Activated T-helper 17 cell treated with anti-CD3 and anti-CD28 coated beads, Interleukin-2, amount 50 U/mL, for 72 hours (primary cell): ENCODE results near the gene PCSK5. TPM values are rescaled to one million over a fixed set of nuclear protein-coding genes. Genes with fewer than 3 reads are reported as not detected.

Experiments
- ATAC-seq: fragments of 150-1000 bp; cut with Tn5 transposase; replicated peaks from 2 replicates; pipeline ENCODE4 v1.10.0; 2021; ENCODE audit warnings: mild to moderate bottlenecking, moderate library complexity
- H3K27ac Mint-ChIP-seq: one replicate; pipeline ENCODE4 v1.8.0; 2022; ENCODE audit warnings: mixed read lengths
- H3K27me3 Mint-ChIP-seq: one replicate; pipeline ENCODE4 v1.8.0; 2022; ENCODE audit warnings: mixed read lengths
- H3K36me3 Mint-ChIP-seq: one replicate; pipeline ENCODE4 v1.8.0; 2022; ENCODE audit warnings: low read depth, mild to moderate bottlenecking, mixed read lengths
- H3K4me1 Mint-ChIP-seq: one replicate; pipeline ENCODE4 v1.8.0; 2022; ENCODE audit warnings: mixed read lengths
- H3K4me3 Mint-ChIP-seq: one replicate; pipeline ENCODE4 v1.8.0; 2022; ENCODE audit warnings: mild to moderate bottlenecking, mixed read lengths
- H3K9me3 Mint-ChIP-seq: one replicate; pipeline ENCODE4 v1.8.0; 2022; ENCODE audit warnings: mixed read lengths
- total RNA-seq, 2 donors: library from RNA; stranded (reverse); gene quantifications; one replicate each; pipeline ENCODE4 v1.2.3, GENCODE V29; 2022

The PCSK5 gene
- total RNA-seq, 2 donors from 2014 or later, result 1.6 to 3.8 TPM

DNA sequence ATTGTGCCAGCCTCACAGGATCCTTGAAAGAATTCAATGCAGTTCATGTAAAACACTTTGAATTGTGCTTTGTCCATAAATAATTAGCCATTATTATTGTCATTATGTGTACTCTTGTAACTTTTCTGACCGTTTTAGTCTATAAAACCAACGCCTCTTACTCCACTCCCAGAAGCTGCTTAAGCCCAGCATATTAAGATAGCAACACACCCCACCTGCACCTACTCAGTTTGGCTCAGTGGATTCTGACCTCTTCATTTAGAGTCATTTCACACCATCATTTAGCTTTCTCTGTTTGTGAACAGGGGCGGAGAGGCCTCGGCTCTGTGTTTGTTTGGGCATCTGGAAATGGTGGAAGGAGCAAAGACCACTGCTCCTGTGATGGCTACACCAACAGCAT is 205.1 kb downstream of the PCSK5 start:
- Mint-ChIP-seq H3K36me3 (peaks cover 19% of the 10 kb centered on the region), H3K27ac (no peak overlapping the region), H3K27me3 (no peaks in the 10 kb centered on the region), H3K4me3 (no peak overlapping the region), H3K4me1 (no peaks in the 10 kb centered on the region), H3K9me3 (no peaks in the 10 kb centered on the region)
- no peak for ATAC-seq

DNA sequence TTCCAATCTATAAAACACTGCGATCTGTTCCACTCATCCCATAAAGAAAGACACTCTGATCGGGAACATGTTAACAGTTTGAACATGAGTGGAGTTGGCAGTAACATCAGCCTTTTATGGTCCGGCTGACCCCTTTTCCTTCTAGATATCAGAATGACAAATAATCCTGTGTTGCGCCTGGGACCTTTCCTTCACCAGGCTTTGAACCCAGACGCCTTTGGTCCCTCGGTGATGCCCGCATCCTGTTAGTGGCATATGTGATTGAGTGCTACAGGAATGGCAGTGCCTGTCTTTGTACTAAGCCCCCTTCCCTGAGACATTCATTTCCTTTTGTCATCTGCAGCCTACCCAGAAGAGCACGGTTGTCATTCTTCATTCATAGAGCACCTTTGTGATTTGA is 209.0 kb downstream of the PCSK5 start:
- no peaks in the 10 kb centered on the region for H3K27me3 Mint-ChIP-seq
- H3K4me1 Mint-ChIP-seq, result no peaks in the 10 kb centered on the region
- H3K4me3 Mint-ChIP-seq, result no peak overlapping the region
- H3K27ac Mint-ChIP-seq, result no peak overlapping the region
- H3K36me3 Mint-ChIP-seq, result peaks cover 36% of the 10 kb centered on the region
- ATAC-seq, result no peak
- H3K9me3 Mint-ChIP-seq, result no peaks in the 10 kb centered on the region

DNA sequence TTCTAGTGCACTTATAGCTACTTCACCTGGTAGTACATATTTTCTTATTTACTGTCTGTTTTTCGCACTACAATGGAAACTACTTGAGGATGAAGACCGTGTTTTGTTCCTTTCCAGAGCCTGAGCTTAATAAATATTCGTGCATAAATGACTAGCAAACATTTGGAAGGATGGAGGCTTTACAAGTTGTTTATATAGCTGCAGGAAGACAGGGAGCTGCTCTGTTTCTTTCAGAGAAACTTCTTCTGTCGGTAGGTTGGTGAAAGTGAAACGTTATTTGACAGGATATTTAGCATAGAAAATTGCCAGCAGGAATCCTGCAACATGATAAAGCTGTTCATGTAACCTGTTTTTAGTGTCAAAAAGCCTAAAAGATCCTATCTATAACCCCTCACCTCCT is 210.6 kb downstream of the PCSK5 start:
- no peak for ATAC-seq
- no peaks in the 10 kb centered on the region for H3K4me1 Mint-ChIP-seq
- H3K27ac Mint-ChIP-seq, result peak overlapping the region; percentile 2
- H3K36me3 Mint-ChIP-seq, result peaks cover 30% of the 10 kb centered on the region
- no peak overlapping the region for H3K4me3 Mint-ChIP-seq
- H3K27me3 Mint-ChIP-seq, result no peaks in the 10 kb centered on the region
- H3K9me3 Mint-ChIP-seq, result no peaks in the 10 kb centered on the region

DNA sequence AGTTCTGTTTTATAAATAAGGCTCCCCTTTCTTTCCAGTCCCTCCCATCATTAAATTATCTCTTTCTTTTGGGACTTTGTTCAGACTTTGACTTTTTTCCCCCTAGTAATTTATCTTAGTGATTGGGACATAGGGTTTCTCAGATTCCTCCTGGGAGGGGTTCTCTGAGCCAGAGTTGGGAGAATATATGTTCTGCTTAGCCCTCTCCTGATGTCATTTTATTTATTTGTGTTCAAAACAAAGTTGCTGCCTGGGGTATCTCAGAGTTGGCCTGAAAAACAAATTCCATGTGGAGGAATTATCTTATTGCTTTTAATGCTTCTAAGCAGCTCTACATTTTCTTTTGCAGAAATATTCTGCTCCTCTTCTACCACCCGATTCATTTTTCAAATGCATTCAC is 211.0 kb downstream of the PCSK5 start:
- H3K9me3 Mint-ChIP-seq, result no peaks in the 10 kb centered on the region
- H3K4me3 Mint-ChIP-seq, result no peak overlapping the region
- H3K4me1 Mint-ChIP-seq, result no peaks in the 10 kb centered on the region
- H3K36me3 Mint-ChIP-seq, result peaks cover 29% of the 10 kb centered on the region
- H3K27me3 Mint-ChIP-seq, result no peaks in the 10 kb centered on the region
- ATAC-seq, result no peak
- no peak overlapping the region for H3K27ac Mint-ChIP-seq

DNA sequence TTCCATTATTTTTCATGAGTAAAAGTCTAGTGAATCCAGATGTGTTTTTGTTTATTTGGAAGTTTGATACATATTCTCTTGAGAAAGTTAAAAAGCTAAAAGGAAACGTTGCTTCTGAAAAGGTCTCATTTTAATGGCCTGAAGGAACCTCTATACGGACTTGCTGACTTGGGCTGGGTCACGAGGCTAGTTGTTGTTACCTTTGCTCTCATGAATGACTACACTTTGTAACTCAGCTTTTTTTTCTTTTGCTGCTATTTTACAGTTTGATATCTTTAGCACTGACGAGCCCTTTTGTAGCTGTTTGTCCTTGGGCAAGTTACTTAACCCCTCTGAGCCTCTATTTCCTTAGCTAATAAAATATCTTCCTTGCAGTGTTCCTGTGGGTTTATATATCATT is 211.5 kb downstream of the PCSK5 start:
- Mint-ChIP-seq H3K36me3 (peaks cover 29% of the 10 kb centered on the region), H3K4me3 (no peak overlapping the region)

DNA sequence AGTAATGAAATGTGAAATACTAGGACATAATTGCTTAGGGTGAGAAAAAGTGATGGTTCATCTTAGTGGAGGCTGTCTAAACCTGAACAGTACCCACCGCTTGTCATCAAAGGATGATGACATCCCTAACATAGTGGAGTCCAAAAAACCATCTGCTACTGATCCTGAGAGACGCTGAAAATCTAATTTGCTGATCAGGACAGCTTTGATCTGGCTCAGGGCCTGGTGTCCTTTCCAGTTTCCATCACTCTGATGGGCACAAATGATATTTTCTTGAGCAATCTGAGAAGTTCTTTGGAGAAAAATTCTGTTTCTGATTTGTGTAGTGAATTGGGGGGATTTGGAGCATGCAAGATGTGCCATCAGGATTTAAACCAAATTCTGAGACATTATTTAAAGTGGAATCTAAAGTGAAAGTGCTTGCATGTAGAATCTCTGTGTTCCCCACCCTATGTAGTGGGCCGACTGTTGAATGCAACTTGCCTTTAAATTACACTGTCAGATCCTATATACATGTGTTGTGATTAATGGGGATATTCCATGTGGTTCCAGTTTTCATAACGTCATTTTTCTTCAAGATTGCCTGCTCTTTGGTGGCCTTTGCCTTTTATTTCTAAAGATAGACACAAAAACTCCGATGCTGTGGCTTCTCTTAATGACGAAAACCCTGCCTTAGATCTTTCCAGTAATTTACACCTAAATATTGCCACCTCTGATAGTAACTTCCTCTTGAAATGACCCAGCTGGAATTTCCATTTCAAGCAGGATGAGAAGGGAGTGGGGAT is 213.2 kb downstream of the PCSK5 start:
- no peak for ATAC-seq
- Mint-ChIP-seq H3K4me1 (no peaks in the 10 kb centered on the region), H3K36me3 (peaks cover 30% of the 10 kb centered on the region), H3K27me3 (no peaks in the 10 kb centered on the region), H3K9me3 (no peaks in the 10 kb centered on the region), H3K4me3 (no peak overlapping the region), H3K27ac (no peak overlapping the region)

More for the DNA sequence above, 211.5 kb downstream of the PCSK5 start:
- Mint-ChIP-seq H3K27ac (no peak overlapping the region), H3K4me1 (no peaks in the 10 kb centered on the region), H3K9me3 (no peaks in the 10 kb centered on the region), H3K27me3 (no peaks in the 10 kb centered on the region)
- no peak for ATAC-seq

DNA sequence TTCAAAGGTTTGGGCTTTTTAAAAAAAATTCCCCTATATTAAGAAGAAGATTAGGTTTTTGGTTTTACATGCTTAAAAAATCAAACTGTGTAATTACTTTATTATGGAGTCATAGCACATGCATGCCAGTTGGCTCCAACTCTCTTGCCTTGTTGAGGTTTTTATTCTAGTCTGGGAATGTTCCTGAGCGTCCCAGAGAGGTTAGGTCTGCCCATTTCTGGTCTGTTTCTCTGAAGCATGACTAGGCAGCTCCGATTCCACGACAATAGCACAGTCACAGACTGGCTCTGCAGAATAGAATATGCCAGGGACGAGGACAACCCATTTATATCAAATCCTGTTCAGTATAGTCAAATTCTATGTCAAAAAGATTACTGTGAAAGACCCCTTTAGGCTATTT is 217.0 kb downstream of the PCSK5 start:
- no peak overlapping the region for H3K4me3 Mint-ChIP-seq
- no peak overlapping the region for H3K27ac Mint-ChIP-seq
- peaks cover 22% of the 10 kb centered on the region for H3K36me3 Mint-ChIP-seq
- ATAC-seq, result no peak
- H3K27me3 Mint-ChIP-seq, result no peaks in the 10 kb centered on the region
- H3K4me1 Mint-ChIP-seq, result no peaks in the 10 kb centered on the region
- no peaks in the 10 kb centered on the region for H3K9me3 Mint-ChIP-seq

DNA sequence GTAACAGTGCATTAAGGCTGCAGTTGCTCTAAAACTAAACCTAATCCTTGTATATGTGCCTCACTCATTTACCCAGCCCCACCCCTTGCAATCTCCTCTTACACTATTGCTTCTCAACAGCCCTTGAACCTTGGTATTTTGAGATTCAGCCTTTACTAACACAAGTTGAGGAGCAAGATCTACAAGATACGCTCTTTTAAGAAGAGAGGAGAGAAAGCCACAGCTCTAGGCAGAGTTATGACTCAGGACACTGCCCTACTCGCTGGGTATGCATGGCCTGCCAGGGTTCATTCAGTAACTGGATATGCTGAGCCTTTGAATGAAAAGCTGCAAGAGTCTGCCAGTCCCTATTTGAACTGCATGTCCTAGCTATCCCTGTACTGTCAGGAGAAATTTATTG is 219.5 kb downstream of the PCSK5 start:
- no peak for ATAC-seq
- H3K4me1 Mint-ChIP-seq, result no peaks in the 10 kb centered on the region
- H3K4me3 Mint-ChIP-seq, result no peak overlapping the region
- no peaks in the 10 kb centered on the region for H3K9me3 Mint-ChIP-seq
- H3K27ac Mint-ChIP-seq, result no peak overlapping the region
- peaks cover 13% of the 10 kb centered on the region for H3K36me3 Mint-ChIP-seq
- no peaks in the 10 kb centered on the region for H3K27me3 Mint-ChIP-seq

DNA sequence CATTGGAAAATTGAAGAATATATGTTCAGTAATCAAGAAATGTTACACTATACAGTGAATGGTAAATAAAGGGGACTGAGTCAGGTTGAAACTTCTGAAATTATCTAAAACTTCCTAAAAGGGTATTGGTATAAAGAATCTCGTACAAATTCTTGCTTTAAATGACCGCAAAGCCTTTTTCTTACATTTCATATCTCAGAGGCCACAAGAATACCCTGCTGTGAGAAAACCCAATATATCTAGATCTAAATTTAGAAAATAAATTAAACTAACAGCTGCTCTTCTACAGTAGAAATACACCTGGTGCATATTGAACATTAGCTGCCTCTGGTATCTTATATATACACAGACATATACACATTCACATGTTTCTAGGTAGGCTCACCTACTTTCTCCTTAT is 221.7 kb downstream of the PCSK5 start:
- H3K4me1 Mint-ChIP-seq, result peaks cover 5% of the 10 kb centered on the region
- no peak for ATAC-seq
- H3K4me3 Mint-ChIP-seq, result no peak overlapping the region
- no peaks in the 10 kb centered on the region for H3K27me3 Mint-ChIP-seq
- H3K36me3 Mint-ChIP-seq, result peaks cover 13% of the 10 kb centered on the region
- no peak overlapping the region for H3K27ac Mint-ChIP-seq
- no peaks in the 10 kb centered on the region for H3K9me3 Mint-ChIP-seq

DNA sequence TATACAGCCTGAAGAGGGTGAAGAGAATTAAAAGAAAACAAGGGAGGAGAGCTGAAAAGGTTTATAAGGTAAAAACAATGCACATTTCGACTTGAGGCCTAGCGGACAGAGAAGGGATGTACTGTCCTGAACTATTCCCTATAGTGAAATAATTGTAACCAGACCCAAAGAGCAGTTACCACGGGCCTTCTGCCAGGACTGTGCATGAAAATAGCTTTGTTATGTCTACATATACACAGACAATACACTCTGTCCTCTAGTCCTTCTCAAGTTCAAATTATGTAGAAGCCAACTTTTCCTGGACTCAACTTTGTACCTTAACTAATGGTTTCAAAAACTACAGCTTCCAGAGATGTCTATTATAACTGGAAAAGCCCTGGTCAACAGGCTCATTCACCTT is 223.7 kb downstream of the PCSK5 start:
- peaks cover 5% of the 10 kb centered on the region for H3K4me1 Mint-ChIP-seq
- no peaks in the 10 kb centered on the region for H3K9me3 Mint-ChIP-seq
- no peak overlapping the region for H3K4me3 Mint-ChIP-seq
- H3K27me3 Mint-ChIP-seq, result no peaks in the 10 kb centered on the region
- H3K36me3 Mint-ChIP-seq, result no peaks in the 10 kb centered on the region
- H3K27ac Mint-ChIP-seq, result no peak overlapping the region
- ATAC-seq, result no peak

DNA sequence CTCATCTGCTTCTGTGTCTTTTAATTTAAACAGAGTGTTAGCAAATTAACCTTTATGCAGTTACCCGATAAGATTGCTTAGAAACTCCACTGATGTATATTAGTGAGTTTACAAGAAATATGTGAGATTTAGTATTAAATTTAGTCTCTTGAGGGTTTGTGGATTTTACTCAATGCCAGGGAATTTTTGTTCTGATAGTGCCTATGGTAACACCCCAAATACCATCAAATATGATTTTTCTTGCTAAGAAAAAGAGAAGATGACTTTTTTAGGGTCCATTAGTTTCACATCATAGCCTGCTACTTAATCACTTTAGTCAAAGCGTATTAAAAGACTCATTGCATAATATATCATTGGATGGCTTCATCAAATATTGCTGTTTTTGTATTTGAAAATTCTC is 224.9 kb downstream of the PCSK5 start:
- Mint-ChIP-seq H3K27me3 (no peaks in the 10 kb centered on the region), H3K36me3 (no peaks in the 10 kb centered on the region), H3K27ac (no peak overlapping the region), H3K9me3 (no peaks in the 10 kb centered on the region), H3K4me3 (no peak overlapping the region), H3K4me1 (peaks cover 5% of the 10 kb centered on the region)
- no peak for ATAC-seq

DNA sequence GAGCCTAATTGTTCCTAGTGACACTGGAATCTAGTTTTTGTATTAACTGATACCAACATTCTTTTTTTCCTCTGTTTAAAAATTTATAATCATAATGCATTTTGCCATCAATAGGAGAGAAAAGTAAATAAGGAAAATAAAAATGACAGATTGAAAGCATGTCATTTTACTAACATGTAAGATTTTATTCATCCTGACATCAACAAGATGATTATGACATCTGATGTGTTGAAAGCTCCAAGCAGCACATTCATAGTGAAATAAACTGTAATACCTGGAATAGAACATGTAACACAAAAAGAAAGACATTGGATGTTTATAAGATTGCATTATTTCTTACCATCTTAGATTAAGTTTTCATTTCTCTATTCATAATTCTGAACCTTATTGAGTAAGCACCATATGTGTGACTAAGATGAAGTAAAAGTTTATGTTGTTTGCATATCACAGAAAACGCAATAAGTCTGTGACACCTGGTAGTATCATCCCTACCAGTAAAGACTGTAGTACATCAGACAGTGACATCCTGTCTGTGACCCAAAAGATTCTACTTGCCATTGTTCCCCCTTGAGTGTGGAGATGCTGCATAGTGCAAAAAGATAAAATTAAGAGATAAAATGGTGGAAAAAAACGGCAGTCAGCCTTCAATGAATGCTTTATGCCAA is 225.6 kb downstream of the PCSK5 start:
- Mint-ChIP-seq H3K27me3 (no peaks in the 10 kb centered on the region), H3K4me3 (no peak overlapping the region), H3K36me3 (no peaks in the 10 kb centered on the region), H3K27ac (peak overlapping the region; percentile 31), H3K9me3 (no peaks in the 10 kb centered on the region), H3K4me1 (peaks cover 5% of the 10 kb centered on the region)
- peak; percentile 88 for ATAC-seq

DNA sequence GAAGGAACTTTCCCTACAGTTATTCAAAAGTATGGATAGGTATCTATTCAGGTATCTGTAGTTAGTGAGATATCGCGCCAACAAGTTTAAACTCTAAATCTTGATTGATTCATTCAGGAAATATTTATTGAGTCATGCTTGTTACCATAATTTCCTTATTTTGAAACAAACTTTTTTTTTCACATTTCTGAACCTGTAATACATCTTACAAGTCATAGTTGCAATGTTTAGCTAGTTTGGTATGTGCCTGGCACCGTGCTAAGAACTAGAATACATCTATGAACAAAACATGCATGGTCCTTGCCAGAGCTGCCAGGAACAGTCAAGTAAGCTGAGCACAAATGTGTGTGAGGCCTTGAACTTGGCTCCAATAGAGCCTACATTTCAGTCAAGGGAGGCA is 226.4 kb downstream of the PCSK5 start:
- no peaks in the 10 kb centered on the region for H3K27me3 Mint-ChIP-seq
- H3K4me3 Mint-ChIP-seq, result no peak overlapping the region
- H3K4me1 Mint-ChIP-seq, result peaks cover 5% of the 10 kb centered on the region
- no peak overlapping the region for H3K27ac Mint-ChIP-seq
- H3K9me3 Mint-ChIP-seq, result no peaks in the 10 kb centered on the region
- ATAC-seq, result peak; percentile 66
- H3K36me3 Mint-ChIP-seq, result no peaks in the 10 kb centered on the region

DNA sequence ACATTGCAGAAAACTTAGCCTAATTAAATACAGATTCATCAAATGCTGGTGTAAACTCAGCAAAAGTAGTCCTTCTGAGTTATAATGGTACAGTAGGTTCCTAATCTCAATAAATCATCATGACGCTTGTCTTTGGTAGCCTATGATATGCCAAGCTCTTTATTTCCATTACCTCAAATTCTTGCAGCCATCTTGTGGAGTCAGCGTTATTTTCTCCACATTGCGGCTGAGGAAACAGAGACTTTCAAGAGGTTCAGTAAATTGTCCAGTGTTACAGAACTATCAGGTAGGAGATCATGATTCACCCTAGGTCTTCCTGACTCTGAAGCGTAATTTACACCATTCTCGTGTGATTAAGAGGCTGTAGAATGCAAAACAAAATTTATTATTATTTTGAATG is 237.2 kb downstream of the PCSK5 start:
- no peaks in the 10 kb centered on the region for H3K27me3 Mint-ChIP-seq
- no peak overlapping the region for H3K4me3 Mint-ChIP-seq
- no peaks in the 10 kb centered on the region for H3K9me3 Mint-ChIP-seq
- ATAC-seq, result no peak
- no peaks in the 10 kb centered on the region for H3K4me1 Mint-ChIP-seq
- H3K27ac Mint-ChIP-seq, result no peak overlapping the region
- H3K36me3 Mint-ChIP-seq, result no peaks in the 10 kb centered on the region

DNA sequence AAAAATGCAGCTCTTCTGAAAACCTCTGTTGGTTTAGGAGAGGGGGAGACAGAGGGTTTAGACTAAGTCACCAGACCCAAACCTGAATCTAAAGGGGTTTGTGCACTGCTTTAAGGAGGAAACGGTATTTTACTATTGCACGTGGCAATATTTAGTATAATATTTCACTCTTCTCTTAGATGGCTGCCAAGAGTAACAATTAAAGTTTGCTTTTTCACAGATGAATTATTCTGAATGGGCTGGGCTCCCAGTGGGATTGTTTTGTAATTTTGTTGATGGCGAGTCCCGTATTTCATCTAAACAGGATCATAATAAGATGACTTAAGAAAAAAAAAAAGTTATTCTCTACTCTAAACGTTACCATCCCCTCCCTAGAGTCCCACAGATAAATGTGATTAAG is 245.4 kb downstream of the PCSK5 start:
- no peaks in the 10 kb centered on the region for H3K9me3 Mint-ChIP-seq
- H3K4me3 Mint-ChIP-seq, result no peak overlapping the region
- no peak overlapping the region for H3K27ac Mint-ChIP-seq
- no peaks in the 10 kb centered on the region for H3K36me3 Mint-ChIP-seq
- ATAC-seq, result no peak
- H3K4me1 Mint-ChIP-seq, result no peaks in the 10 kb centered on the region
- no peaks in the 10 kb centered on the region for H3K27me3 Mint-ChIP-seq
